HPDE6-E6E7 (cell line): ENCODE measurements around the gene KRTAP10-11.
"Not testable (repeated sequence)": the region's sequence is repeated elsewhere in the genome, so short reads cannot be mapped to it uniquely, and the experiment has no call there.

Source experiments
- DNase-seq: peaks from one replicate; pipeline ENCODE4 v3.0.0; 2011; ENCODE audit warnings: missing footprints; ENCODE audit errors: extremely low spot score

Gene KRTAP10-11, protein sequence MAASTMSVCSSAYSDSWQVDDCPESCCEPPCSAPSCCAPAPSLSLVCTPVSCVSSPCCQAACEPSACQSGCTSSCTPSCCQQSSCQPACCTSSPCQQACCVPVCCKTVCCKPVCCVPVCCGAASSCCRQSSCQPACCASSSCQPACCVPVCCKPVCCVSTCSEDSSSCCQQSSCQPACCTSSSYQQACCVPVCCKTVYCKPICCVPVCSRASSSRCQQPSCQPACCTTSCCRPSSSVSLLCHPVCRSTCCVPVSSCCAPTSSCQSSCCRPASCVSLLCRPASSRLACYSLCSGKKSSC

DNA sequence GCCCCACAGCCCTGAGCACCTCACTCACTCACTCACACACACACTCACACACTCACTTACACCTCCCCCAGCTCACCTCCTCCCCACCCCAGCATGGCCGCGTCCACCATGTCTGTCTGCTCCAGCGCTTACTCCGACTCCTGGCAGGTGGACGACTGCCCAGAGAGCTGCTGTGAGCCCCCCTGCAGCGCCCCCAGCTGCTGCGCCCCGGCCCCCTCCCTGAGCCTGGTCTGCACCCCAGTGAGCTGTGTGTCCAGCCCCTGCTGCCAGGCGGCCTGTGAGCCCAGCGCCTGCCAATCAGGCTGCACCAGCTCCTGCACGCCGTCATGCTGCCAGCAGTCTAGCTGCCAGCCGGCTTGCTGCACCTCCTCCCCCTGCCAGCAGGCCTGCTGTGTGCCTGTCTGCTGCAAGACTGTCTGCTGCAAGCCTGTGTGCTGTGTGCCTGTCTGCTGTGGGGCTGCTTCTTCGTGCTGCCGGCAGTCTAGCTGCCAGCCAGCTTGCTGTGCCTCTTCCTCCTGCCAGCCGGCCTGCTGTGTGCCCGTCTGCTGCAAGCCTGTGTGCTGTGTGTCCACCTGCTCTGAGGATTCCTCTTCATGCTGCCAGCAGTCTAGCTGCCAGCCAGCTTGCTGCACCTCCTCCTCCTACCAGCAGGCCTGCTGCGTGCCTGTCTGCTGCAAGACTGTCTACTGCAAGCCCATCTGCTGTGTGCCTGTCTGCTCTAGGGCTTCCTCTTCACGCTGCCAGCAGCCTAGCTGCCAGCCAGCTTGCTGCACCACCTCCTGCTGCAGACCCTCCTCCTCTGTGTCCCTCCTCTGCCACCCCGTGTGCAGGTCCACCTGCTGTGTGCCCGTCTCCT is at the start of gene KRTAP10-11:
KRTAP10-11 (plus strand) TSS at position 49 of the 856 bp plus-strand sequence; CDS start at position 94, 45 bp downstream.
- not testable (repeated sequence) for DNase-seq

DNA sequence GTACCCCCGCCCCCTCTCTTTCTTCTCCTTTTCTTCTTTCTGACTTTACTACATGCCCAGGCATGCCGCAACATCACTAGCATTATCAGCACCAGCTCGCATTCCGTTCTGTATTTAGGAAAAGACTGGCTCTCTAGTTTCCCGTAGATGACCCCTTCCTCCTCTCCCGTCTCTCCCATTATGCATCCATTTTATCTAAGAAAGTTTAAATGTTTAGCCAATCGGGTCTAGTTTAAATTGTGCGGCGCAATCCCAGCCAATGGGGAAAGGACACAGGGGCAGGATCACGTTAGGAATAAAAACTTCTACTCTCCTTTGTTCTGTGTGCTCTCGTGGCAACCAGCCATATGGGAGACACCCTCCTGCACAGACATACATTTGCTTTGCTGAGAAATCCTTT is 48.2 kb upstream of the KRTAP10-11 start:
- DNase-seq = no peak

DNA sequence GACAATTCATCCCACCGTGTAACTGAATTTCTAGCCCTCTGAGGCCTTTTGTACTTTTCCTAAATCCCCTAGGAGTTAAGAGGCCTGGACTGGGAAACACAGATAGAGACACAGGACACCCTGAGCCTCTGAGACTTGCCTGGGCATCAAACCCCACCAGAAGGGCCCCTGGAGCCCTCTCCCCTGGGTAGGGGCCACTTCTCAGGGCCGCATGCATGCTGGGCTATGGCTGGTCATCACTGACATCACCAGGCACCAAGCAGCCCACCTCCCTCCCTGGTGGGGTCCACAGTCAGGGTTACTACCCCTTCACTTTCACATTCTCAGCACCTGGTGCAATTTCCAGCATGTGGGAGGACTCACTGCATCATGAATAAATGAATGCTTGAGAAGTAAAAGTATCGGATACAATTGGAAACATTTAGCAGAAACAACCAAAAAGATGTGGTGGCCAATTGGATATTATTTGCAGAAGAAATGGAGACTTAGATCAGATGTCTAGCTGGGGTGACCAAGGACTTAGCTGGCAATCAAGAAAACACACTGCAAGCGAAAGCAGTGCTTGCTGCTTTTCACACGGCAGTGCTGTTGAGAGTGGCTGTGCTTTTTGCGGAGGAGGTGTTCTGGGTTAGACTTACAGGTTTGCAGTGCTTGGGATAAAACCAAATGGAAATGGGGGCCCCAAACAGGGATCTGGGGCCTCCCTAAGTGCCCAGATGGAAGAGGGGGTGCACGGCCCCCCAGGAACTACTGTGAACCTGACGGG is 46.8 kb upstream of the KRTAP10-11 start:
- no peak for DNase-seq

DNA sequence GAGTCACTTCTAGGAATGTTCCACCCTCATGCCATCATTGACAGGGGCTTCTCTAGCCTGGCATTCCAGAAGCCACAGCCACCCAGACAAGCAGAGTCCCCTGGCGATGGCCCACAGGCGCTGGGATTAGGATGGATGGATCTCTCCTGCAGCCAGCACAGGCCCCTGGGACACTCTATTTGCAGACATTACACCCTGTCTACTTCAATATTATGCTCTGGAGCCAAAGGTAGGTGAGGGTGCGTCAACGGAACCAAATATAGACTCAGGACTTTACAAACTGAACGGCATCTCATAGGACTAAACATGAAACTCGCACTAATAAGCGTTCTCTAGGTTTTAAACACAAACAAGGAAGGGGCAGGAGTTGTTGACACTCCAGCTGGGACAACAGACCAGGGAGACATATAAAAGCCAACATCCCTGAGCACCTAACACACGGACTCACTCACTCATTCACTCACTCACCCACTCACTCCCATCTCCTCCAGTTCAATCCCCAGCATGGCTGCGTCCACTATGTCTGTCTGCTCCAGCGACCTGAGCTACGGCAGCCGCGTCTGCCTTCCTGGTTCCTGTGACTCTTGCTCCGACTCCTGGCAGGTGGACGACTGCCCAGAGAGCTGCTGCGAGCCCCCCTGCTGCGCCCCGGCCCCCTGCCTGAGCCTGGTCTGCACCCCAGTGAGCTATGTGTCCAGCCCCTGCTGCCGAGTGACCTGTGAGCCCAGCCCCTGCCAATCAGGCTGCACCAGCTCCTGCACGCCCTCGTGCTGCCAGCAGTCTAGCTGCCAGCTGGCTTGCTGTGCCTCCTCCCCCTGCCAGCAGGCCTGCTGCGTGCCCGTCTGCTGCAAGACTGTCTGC is 45.9 kb upstream of the KRTAP10-11 start, which contains the start of gene KRTAP10-7:
KRTAP10-7 (plus strand) TSS at position 480 of the 861 bp plus-strand sequence; CDS start at position 505, 25 bp downstream.
- not testable (repeated sequence) for DNase-seq

DNA sequence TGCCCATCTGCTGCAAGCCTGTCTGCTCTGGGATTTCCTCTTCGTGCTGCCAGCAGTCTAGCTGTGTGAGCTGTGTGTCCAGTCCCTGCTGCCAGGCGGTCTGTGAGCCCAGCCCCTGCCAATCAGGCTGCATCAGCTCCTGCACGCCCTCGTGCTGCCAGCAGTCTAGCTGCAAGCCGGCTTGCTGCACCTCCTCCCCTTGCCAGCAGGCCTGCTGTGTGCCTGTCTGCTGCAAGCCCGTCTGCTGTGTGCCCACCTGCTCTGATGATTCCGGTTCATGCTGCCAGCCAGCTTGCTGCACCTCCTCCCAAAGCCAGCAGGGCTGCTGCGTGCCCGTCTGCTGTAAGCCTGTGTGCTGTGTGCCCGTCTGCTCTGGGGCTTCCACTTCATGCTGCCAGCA is 45.1 kb upstream of the KRTAP10-11 start:
- DNase-seq = not testable (repeated sequence)

DNA sequence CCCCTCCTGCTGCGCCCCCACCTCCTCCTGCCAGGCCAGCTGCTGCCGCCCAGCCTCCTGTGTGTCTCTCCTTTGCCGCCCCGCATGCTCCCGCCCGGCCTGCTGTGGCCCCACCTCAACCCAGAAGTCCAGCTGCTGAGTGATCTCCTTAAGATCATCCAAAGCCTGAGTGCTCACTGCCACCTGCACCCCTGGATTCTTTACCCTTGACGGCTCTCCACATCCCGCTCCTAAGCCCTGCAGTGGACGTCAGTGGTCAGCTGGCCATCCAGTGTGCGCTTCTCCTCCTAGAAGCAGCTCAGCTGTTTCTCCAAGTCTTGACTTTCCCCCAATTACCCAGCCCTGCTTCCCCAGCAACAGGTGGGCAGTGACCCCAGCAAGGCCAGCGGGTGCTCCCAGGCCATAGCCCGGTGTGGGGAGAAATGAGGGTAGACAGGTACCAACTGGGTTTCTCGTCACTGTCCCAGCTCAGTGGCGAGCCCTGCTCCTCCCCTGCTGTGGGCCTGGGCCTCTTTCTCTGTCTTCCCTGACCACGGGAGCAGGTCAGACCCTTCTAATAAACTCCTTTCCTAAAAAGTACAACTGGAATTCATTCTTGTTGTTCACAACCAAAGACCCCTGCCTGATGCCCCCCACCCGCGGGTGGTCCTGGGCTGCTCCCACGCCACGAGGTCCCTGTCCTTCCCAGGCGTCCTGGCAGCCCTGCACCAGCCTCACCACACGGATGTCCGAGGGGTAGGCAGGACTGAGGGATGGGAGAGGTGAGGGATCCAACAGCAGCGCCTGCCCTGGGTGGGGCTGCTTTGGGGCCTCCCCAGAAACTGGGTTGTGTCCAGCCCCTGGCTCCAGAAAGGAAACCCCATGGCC is 44.4 kb upstream of the KRTAP10-11 start:
- DNase-seq = no peak

DNA sequence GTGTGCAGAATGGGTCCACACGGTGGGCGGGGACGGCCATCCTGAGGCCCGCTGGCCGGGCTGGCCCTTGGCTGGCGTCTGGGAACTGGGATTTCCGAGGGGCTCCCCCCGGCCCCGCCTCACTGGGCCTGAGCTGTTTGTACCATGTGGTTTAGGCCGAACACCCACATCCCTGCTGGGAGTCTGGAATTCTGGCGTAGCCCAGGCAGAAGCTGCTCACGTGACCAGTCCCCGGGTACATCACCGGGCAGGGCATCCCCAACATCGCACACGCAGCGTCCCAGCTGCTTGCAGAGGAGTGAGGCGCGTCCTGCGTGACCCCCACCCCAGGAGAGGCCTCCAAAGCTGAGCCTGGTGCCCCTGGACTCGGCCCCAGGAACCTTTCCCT is 43.8 kb upstream of the KRTAP10-11 start:
- no peak for DNase-seq

DNA sequence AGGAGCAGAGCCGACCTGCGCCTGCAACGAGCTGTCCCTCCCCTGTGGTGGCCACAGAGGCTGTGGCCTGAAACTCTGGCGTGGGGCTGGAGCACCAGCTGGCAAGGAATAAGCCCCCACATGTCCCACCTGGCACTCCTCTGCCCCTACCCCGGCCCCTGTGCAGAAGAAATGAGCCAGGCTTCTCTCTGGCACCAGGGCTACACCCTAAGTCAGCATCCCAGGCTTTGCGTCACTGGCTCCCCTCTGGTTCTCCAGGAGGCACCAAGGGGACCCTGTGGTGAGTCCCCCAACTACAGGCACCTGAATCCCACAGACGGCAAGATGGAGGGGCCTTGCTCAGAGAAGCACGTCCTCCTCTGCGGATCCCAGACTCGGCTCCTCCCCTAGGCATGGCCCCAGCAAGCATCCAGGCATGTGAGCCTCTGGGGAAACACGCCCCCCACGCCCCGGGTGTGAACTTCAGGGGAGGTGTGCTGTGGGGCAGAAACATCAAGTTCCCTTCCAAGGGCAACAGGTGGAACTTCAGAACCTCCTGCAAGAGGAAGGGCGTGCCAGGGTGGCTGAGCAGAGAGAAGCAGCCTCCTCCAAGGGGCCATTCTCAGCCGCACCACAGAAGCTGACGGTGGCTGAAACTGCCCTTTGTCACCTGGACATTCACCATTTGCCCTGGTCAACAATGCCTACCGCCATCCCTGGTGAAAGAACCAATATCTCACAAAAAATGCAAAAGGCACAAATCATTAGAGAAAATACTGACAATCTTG is 42.9 kb upstream of the KRTAP10-11 start:
- no peak for DNase-seq

DNA sequence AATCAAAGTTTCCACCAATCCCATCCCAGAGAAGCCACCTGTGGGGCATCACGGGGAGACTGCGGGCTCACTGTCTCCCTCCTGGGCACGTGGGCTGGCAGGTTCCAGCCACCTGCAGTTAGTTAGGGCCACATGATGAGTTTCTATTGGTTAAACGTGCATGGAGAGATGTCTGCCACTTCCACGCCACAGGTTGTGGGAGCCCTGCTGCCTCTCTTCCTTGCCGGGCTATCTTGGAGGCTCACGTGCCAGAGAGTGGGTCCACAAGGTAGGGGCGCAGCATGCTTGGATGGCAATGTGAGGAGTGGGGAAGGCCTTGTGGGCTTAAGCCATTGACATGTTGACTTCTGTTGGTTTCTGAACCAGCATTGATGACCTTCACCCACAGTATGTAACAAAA is 42.3 kb upstream of the KRTAP10-11 start:
- no peak for DNase-seq

DNA sequence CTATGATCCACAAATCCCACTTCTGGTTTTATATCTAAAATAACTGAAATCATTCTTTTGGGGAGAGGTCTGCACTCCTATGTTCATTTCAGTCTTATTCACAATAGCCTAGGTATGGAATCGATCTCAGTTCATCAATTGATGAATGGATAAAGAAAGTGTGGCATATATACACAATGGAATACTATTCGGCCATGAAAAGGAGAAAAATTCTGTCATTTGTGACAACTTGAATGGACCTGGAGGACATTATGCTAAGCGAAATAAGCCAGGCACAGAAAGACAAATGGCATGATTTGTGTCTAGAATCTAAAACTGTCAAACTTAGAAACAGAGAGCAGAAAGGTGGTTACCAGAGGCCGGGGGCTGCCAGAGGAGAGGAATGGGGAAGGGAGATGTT is 39.7 kb upstream of the KRTAP10-11 start:
- no peak for DNase-seq

DNA sequence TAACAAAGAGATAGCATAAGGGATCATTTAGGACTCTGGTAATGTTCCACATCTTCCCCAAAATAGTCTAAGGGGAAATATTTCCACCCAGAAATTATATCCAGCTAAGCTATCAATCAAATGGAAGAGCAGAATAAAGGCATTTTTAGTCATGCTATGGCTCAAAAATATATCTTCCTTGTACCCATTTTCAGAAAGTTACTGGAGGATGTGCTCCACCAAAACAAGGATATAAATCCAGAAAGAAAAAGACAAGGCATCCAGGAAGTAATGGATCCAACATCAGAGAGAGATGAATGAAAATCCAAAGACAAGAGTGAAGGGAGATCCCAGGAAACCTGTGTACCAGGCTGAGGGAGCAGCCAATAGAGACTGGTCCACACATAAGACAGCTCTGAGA is 37.0 kb upstream of the KRTAP10-11 start:
- DNase-seq = no peak

DNA sequence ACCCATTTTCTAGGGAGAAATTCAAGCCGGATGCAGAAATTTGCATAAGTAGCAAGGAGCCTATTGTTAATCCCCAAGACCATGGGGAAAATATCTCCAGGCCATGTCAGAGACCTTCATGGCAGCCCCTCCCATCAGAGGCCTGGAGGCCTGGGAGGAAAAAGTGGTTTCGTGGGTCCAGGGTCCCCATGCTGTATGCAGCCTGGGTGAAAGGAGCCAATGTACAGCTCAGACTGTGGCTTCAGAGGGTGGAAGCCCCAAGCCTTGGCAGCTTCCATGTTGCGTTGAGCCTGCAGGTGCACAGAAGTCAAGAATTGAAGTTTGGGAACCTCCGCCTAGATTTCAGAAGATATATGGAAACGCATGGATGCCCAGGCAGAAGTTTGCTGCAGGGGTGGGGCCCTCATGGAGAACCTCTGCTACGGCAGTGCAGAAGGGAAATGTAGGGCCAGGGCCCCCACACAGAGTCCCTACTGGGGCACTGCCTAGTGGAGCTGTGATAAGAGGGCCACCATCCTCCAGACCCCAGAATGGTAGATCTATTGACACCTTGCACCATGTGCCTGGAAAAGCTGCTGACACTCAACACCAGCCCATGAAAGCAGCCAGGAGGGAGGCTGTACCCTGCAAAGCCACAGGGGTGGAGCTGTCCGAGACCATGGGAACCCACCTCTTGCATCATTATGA is 35.9 kb upstream of the KRTAP10-11 start:
- DNase-seq = not testable (repeated sequence)

DNA sequence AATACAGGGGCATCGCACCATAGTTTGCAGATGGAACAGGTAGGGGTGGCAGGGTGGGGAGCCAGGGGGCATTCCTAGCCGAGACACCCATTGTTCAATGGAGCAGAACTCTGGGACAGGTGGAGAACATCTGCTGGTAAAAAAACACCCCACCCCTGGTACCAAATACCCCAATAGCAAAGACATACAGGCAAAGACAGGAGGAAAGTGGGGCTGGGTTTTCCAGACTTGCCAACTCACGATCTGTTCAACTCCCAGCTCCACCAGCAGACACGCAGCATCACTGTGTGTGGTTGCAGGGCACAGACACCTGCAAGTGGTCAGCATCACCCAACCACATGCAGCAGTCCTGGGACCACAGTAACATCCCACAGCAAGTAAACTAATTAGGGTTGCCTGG is 34.7 kb upstream of the KRTAP10-11 start:
- DNase-seq = no peak

DNA sequence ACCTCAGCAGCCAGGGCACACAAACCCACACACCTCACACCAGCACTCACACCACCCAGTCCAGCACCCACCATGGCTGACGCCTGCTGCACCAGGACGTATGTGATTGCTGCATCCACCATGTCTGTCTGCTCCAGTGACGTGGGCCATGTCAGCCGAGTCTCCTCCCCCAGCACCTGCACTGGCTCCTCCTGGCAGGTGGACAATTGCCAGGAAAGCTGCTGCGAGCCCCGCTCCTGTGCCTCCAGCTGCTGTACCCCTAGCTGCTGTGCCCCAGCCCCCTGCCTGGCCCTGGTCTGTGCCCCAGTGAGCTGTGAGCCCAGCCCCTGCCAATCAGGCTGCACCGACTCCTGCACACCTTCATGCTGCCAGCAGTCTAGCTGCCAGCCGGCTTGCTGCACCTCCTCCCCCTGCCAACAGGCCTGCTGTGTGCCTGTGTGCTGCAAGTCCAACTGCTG is 34.2 kb upstream of the KRTAP10-11 start, which contains the start of gene KRTAP10-8:
KRTAP10-8 (plus strand) TSS at position 51 of the 458 bp plus-strand sequence; CDS start at position 73, 22 bp downstream.
- DNase-seq = no peak

DNA sequence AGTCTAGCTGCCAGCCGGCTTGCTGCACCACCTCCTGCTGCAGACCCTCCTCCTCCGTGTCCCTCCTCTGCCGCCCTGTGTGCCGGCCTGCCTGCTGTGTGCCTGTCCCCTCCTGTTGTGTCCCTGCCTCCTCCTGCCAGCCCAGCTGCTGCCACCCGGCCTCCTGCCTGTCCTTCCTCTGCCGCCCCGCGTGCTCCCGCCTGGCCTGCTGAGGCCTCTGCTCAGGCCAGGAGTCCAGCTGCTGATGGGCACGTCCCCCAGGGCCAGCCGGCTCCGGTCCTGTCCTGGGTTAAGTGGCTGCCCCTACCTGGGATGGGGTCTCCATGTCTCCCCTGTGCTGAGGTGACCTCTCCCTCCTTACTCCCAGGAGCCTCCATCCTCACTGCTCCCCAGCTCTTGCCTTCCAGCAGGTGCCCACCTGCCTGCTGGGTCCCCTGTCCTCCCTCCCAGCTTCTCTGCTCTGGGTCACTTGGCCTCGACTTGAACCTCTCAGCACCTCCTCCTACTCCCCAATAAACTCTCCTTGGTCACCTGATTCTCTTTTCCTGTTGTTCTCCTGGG is 33.5 kb upstream of the KRTAP10-11 start:
- no peak for DNase-seq

DNA sequence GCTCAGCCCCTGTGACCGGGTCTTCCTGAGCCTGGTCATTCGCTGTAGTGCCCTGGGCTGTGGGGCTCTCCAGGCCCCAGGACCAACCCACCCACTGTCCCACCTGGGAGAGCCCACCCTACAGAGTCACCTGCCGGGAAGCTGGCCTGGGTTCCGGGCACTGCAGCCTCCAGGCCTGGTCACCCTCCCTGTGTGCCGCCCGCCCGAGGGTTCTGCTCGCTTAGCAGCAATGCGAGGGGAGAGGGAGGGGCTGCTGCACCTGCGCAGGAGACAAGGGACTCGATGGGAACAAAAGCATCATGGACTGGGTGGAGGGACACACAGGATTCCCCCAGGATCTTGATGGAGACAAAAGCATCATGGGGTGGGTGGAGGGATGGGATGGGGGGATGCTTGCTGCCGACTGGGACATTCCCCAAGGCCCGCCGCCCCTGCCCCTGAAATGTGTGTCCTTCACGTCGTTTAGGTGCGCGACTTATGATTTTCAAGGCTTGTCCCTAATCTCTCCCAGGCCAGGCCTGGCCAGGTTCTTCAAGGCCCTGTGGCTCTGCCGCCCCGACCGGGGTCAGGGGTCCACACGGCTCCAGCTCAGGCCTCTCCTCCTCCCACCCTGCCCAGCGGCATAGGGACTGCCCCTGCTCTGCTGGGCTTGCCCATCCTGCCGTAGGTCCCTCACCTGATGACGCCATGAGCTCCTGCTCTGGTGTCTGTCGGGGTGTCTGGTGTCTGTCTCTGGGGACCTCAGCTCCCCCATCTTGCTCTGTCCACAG is 32.6 kb upstream of the KRTAP10-11 start:
- no peak for DNase-seq

DNA sequence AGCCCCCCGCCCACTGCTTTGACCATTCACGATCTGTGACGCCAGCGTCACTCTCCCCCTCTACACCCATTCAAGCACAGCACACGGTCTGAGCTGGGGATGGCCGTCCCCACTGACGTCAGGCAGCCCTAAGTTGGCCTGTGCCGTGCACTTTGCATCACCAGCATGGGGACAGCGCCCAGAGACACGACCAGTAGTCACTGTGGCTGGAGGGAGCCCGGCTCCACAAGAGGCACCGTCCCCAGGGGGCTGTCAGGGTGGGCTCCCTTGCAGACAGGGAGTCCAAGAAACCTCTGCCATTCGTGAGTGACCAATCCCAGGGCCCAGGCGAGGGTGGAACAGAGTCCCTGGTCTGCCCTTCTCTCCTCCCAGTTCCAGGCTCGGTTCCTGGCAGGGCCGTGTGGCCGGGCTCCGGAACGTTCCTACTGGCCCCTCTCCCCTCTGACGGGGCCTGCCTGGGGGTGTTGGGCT is 32.0 kb upstream of the KRTAP10-11 start:
- DNase-seq = no peak
